Thoracic aorta (tissue), 2 donors: ENCODE measurements around the gene SORCS1. TPM values are rescaled to one million over a fixed set of nuclear protein-coding genes. Genes with fewer than 3 reads are reported as not detected.

Experiments used
- ATAC-seq: fragments of 150-250 bp; one replicate; pipeline ENCODE4 v1.8.0; 2017; ENCODE audit warnings: low read depth; ENCODE audit not compliant: insufficient number of reproducible peaks, low FRiP score
- DNase-seq: peaks from one replicate; pipeline ENCODE4 v3.0.0-alpha.2; 2020; ENCODE audit warnings: low spot score
- H3K27ac ChIP-seq, 2 donors: fragments of 200-600 bp; sonication (generic); 1 replicate in 1 of 2; 2 replicates in 1 of 2; pipeline ENCODE4 v1.5.1; 2016; ENCODE audit warnings: mild to moderate bottlenecking in 2 of 2, moderate library complexity in 2 of 2
- H3K27me3 ChIP-seq: fragments of 200-600 bp; sonication (generic); replicated peaks from 2 replicates; pipeline ENCODE4 v1.6.0; 2016; ENCODE audit warnings: mild to moderate bottlenecking; ENCODE audit not compliant: insufficient read depth
- H3K36me3 ChIP-seq: fragments of 200-600 bp; sonication (generic); one replicate; pipeline ENCODE4 v1.5.1; 2016
- H3K4me1 ChIP-seq, 2 donors: fragments of 200-600 bp; sonication (generic); 1 replicate in 1 of 2; 2 replicates in 1 of 2; pipeline versions ENCODE4 v1.5.1 to v1.6.0; 2016; ENCODE audit warnings: low read depth in 2 of 2, mild to moderate bottlenecking in 1 of 2; ENCODE audit not compliant: control insufficient read depth in 1 of 2
- H3K4me3 ChIP-seq: fragments of 200-600 bp; sonication (generic); 2 replicates; pipeline ENCODE4 v1.5.1; 2016; ENCODE audit warnings: mild to moderate bottlenecking
- H3K9me3 ChIP-seq: fragments of 200-600 bp; sonication (generic); 2 replicates; pipeline ENCODE4 v1.5.1; 2016
- total RNA-seq, 2 donors: library from RNA; depleted of rRNA; stranded (reverse); fragments of >200 nt; gene quantifications; one replicate each; pipeline versions ENCODE4 v1.1.0 to v1.2.3, GENCODE V29; 2016
- TF ChIP-seq, protein P1 (sequence below): fragments of 200-600 bp; sonication (generic); IDR thresholded peaks from one replicate; pipeline ENCODE4 v1.5.1; 2019; ENCODE audit warnings: antibody characterized with exemption

SORCS1 gene
- total RNA-seq, 2 donors from 2014 or later = 0.27 to 1.1 TPM

DNA sequence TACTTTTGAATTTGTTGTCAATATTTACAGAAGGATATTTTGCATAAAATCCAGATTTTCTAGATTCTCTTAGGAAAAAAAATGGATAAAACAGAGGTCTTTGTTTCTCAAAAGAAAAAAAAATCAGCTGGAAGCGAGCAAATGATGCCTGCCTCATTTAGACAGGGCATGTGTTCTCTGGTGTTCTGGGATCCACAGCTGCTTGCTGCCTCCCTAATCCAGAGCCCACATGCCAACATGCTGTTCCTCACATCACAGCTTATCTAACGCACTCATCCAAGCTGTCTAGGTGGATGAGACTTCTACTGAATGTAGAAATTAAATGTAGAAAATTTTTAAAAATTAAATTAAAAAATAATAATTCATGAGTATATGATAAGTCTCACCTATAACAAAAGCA lies 630.1 kb downstream of the SORCS1 start:
- H3K4me3 ChIP-seq = no peak overlapping the region
- no peak overlapping the region for H3K27ac ChIP-seq
- no peaks in the 10 kb centered on the region for H3K36me3 ChIP-seq
- ATAC-seq (no peak), DNase-seq (no peak)
- H3K27me3 ChIP-seq = no peaks in the 10 kb centered on the region
- TF ChIP-seq, protein P1, sequence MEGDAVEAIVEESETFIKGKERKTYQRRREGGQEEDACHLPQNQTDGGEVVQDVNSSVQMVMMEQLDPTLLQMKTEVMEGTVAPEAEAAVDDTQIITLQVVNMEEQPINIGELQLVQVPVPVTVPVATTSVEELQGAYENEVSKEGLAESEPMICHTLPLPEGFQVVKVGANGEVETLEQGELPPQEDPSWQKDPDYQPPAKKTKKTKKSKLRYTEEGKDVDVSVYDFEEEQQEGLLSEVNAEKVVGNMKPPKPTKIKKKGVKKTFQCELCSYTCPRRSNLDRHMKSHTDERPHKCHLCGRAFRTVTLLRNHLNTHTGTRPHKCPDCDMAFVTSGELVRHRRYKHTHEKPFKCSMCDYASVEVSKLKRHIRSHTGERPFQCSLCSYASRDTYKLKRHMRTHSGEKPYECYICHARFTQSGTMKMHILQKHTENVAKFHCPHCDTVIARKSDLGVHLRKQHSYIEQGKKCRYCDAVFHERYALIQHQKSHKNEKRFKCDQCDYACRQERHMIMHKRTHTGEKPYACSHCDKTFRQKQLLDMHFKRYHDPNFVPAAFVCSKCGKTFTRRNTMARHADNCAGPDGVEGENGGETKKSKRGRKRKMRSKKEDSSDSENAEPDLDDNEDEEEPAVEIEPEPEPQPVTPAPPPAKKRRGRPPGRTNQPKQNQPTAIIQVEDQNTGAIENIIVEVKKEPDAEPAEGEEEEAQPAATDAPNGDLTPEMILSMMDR = no peak
- H3K9me3 ChIP-seq = no peaks in the 10 kb centered on the region
- H3K4me1 ChIP-seq = no peaks in the 10 kb centered on the region

DNA sequence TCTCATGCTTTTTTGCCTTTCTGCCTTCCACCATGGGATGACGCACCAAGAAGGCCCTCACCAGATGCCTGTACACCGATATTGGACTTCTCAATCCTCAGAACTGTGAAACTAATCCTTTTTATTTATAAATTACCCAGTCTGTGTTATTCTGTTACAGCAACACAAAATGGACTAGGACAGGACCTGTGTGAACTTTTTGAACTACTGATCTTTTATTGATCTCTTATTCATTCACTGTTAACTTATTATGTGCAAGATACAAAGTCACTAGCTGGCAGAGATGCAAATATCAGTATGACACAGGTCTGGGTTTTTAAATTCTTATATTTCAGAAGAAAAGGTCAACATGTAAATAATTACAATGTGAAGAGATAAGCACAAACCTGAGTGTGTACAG lies 635.8 kb downstream of the SORCS1 start:
- no peak overlapping the region for H3K27ac ChIP-seq
- ATAC-seq = no peak
- no peak overlapping the region for H3K4me3 ChIP-seq
- no peaks in the 10 kb centered on the region for H3K27me3 ChIP-seq
- H3K36me3 ChIP-seq = no peaks in the 10 kb centered on the region
- DNase-seq = no peak
- no peaks in the 10 kb centered on the region for H3K4me1 ChIP-seq
- H3K9me3 ChIP-seq = no peaks in the 10 kb centered on the region
- TF ChIP-seq, protein P1 = no peak

DNA sequence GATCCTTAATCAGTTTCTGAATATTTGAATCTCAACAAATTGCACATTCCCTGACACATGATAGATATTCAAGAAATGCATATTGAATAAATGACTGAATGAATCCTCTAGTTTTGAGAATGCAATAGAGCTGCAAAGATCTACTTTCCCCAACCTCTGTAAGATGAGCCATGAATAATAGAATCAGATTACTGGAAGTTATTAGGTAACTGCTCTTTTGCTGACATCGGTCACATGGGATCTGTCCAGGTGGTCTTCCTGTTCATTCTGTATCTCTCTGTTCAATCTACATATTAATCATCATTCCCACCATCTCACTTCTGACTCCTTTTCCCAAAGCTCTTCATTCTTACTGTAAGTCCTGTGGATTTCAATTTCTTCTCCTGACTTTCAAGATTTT lies 638.7 kb downstream of the SORCS1 start:
- no peaks in the 10 kb centered on the region for H3K27me3 ChIP-seq
- no peaks in the 10 kb centered on the region for H3K36me3 ChIP-seq
- H3K9me3 ChIP-seq = no peaks in the 10 kb centered on the region
- DNase-seq (no peak), ATAC-seq (no peak)
- H3K4me1 ChIP-seq = no peaks in the 10 kb centered on the region
- H3K4me3 ChIP-seq = no peak overlapping the region
- TF ChIP-seq, protein P1 = no peak
- no peak overlapping the region for H3K27ac ChIP-seq
